ENCODE measurements around the gene MBD1. TPM values are rescaled to one million over a fixed set of nuclear protein-coding genes. Genes with fewer than 3 reads are reported as not detected.

The MBD1 gene
- total and polyA plus RNA-seq, 2 of the 13 experiments (the other 11 are each of a cell fraction or from before 2014, with no cell fraction given), result 25.5 to 28.6 TPM

DNA sequence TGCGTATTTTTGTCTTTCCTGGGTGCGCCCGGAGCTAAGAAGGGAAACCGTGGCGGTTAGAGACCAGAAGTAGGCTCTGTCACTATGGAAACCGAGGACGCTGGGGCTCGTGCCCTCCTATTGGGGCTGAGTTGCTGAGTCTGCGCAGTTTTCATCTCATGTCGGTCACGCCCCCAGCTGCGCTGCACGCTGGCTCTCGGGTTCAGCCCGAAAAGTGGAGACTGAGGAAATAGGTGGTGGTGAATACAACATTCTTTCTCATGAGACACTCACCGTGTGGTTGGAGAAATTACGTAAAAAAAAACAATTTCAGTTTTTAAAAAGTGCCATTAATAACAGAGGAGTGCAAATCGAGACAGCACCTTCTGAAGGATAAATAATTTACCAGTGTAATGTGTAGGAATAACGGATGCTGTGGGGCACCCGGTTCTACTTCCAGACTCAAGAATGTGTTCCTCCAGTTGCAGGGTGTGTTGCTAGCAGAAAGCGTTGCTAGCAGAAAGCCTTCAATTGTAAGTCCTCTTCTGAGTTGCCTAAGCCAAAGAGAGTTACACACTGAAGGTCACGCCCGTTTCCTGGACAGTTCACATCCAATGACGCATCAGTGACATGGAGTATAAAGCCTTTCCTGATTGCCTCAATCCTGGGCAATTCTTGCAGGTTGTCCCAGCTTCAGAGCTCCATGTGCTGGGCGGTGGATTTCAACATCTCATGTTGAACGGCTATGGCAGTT lies 26.6 kb upstream of the MBD1 start (continued):
- TF ChIP-seq LCORL (IDR thresholded peaks at IDR 0.05) (no peak), LCORL (CRISPR knock-in tag; IDR thresholded peaks at IDR 0.05) (no peak), TEAD2 (CRISPR knock-in tag; IDR thresholded peaks at IDR 0.05) (no peak), DMAP1 (CRISPR knock-in tag; IDR thresholded peaks at IDR 0.05) (no peak), ZSCAN30 (CRISPR knock-in tag; IDR thresholded peaks at IDR 0.05) (no peak), CHD4 (IDR thresholded peaks at IDR 0.05; ENCODE audit: borderline replicate concordance, low read length) (no peak), SSRP1 (CRISPR knock-in tag; IDR thresholded peaks at IDR 0.05) (peak; percentile 68; the same call in 1 of the 2 replicates), ZNF709 (CRISPR knock-in tag; IDR thresholded peaks at IDR 0.05) (no peak), ZBTB7B (CRISPR knock-in tag; IDR thresholded peaks at IDR 0.05) (no peak), ERF (CRISPR knock-in tag; IDR thresholded peaks at IDR 0.05) (peak; percentile 14; the same call in 1 of the 2 replicates)
- TF ChIP-seq, protein P1, sequence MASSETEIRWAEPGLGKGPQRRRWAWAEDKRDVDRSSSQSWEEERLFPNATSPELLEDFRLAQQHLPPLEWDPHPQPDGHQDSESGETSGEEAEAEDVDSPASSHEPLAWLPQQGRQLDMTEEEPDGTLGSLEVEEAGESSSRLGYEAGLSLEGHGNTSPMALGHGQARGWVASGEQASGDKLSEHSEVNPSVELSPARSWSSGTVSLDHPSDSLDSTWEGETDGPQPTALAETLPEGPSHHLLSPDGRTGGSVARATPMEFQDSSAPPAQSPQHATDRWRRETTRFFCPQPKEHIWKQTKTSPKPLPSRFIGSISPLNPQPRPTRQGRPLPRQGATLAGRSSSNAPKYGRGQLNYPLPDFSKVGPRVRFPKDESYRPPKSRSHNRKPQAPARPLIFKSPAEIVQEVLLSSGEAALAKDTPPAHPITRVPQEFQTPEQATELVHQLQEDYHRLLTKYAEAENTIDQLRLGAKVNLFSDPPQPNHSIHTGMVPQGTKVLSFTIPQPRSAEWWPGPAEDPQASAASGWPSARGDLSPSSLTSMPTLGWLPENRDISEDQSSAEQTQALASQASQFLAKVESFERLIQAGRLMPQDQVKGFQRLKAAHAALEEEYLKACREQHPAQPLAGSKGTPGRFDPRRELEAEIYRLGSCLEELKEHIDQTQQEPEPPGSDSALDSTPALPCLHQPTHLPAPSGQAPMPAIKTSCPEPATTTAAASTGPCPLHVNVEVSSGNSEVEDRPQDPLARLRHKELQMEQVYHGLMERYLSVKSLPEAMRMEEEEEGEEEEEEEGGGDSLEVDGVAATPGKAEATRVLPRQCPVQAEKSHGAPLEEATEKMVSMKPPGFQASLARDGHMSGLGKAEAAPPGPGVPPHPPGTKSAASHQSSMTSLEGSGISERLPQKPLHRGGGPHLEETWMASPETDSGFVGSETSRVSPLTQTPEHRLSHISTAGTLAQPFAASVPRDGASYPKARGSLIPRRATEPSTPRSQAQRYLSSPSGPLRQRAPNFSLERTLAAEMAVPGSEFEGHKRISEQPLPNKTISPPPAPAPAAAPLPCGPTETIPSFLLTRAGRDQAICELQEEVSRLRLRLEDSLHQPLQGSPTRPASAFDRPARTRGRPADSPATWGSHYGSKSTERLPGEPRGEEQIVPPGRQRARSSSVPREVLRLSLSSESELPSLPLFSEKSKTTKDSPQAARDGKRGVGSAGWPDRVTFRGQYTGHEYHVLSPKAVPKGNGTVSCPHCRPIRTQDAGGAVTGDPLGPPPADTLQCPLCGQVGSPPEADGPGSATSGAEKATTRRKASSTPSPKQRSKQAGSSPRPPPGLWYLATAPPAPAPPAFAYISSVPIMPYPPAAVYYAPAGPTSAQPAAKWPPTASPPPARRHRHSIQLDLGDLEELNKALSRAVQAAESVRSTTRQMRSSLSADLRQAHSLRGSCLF (CRISPR knock-in tag; IDR thresholded peaks at IDR 0.05; ENCODE audit: borderline replicate concordance), result no peak
- TF ChIP-seq, protein P2, sequence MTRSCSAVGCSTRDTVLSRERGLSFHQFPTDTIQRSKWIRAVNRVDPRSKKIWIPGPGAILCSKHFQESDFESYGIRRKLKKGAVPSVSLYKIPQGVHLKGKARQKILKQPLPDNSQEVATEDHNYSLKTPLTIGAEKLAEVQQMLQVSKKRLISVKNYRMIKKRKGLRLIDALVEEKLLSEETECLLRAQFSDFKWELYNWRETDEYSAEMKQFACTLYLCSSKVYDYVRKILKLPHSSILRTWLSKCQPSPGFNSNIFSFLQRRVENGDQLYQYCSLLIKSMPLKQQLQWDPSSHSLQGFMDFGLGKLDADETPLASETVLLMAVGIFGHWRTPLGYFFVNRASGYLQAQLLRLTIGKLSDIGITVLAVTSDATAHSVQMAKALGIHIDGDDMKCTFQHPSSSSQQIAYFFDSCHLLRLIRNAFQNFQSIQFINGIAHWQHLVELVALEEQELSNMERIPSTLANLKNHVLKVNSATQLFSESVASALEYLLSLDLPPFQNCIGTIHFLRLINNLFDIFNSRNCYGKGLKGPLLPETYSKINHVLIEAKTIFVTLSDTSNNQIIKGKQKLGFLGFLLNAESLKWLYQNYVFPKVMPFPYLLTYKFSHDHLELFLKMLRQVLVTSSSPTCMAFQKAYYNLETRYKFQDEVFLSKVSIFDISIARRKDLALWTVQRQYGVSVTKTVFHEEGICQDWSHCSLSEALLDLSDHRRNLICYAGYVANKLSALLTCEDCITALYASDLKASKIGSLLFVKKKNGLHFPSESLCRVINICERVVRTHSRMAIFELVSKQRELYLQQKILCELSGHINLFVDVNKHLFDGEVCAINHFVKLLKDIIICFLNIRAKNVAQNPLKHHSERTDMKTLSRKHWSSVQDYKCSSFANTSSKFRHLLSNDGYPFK (CRISPR knock-in tag; IDR thresholded peaks at IDR 0.05; ENCODE audit: borderline replicate concordance), result no peak
- TF ChIP-seq, protein P3, sequence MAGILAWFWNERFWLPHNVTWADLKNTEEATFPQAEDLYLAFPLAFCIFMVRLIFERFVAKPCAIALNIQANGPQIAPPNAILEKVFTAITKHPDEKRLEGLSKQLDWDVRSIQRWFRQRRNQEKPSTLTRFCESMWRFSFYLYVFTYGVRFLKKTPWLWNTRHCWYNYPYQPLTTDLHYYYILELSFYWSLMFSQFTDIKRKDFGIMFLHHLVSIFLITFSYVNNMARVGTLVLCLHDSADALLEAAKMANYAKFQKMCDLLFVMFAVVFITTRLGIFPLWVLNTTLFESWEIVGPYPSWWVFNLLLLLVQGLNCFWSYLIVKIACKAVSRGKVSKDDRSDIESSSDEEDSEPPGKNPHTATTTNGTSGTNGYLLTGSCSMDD (CRISPR knock-in tag; IDR thresholded peaks at IDR 0.05), result no peak
- TF ChIP-seq, protein P4, sequence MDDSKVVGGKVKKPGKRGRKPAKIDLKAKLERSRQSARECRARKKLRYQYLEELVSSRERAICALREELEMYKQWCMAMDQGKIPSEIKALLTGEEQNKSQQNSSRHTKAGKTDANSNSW (CRISPR knock-in tag; IDR thresholded peaks at IDR 0.05; ENCODE audit: borderline replicate concordance), result no peak

Measured in HepG2 (cell line).